HCT116 (cell line): Measurements from ENCODE around the gene IGLL5.

Experiments used
- CTCF ChIP-seq, 3 experiments: fragments of 200-600 bp in 1 of 3; sonication (generic) in 1 of 3; IDR thresholded peaks in 2 of 3; conservative IDR thresholded peaks in 1 of 3; 2 replicates each; pipeline ENCODE4 v1.5.1; 2012 to 2017; ENCODE audit warnings: low read depth in 2 of 3, low read length in 2 of 3, antibody characterized with exemption in 1 of 3, borderline replicate concordance in 1 of 3, control low read depth in 1 of 3, mild to moderate bottlenecking in 1 of 3, mixed read lengths in 1 of 3, mixed run types in 1 of 3, moderate library complexity in 1 of 3; ENCODE audit not compliant: insufficient read depth in 1 of 3
- EGR1 ChIP-seq: IDR thresholded peaks from 2 replicates; pipeline ENCODE4 v1.6.1; 2012; ENCODE audit warnings: low read depth
- EZH2 ChIP-seq: fragments of 200-600 bp; sonication (generic); IDR thresholded peaks from 2 replicates; pipeline ENCODE4 v1.6.1; 2017; ENCODE audit warnings: antibody characterized with exemption, mixed run types
- JUND ChIP-seq: IDR thresholded peaks from 2 replicates; pipeline ENCODE4 v1.6.1; 2012
- MAX ChIP-seq: IDR thresholded peaks from 2 replicates; pipeline ENCODE4 v1.6.1; 2012
- POLR2A ChIP-seq: IDR thresholded peaks from 2 replicates; pipeline ENCODE4 v1.7.0; 2011; ENCODE audit warnings: borderline replicate concordance; ENCODE audit not compliant: insufficient read depth, insufficient read length; ENCODE audit errors: extremely low read depth
- SIN3A ChIP-seq: IDR thresholded peaks from 2 replicates; pipeline ENCODE4 v1.6.1; 2012; ENCODE audit warnings: low read depth
- TCF7L2 ChIP-seq: IDR thresholded peaks from 2 replicates; pipeline ENCODE4 v1.7.0; 2011; ENCODE audit warnings: borderline replicate concordance, inconsistent platforms; ENCODE audit not compliant: insufficient read depth, insufficient read length; ENCODE audit errors: extremely low read depth
- ZFX ChIP-seq: fragments of 450-650 bp; IDR thresholded peaks from 2 replicates; pipeline ENCODE4 v1.6.1; 2017
- ZNF274 ChIP-seq: fragments of 200-500 bp; sonication (Bioruptor generic); IDR thresholded peaks from 2 replicates; pipeline ENCODE4 v1.6.1; 2014; ENCODE audit warnings: mild to moderate bottlenecking, low read depth, low read length, inconsistent platforms

GRCh38 chr22:22894740-22895731 lies 7.4 kb downstream of the IGLL5 start:
- TF ChIP-seq CTCF (IDR thresholded peaks at IDR 0.05 in 2 of 3, conservative IDR thresholded peaks at IDR 0.05 in 1 of 3; ENCODE audit: borderline replicate concordance in 1 of 3, insufficient read depth in 1 of 3, low read depth in 2 of 3, low read length in 2 of 3) (no peak), EZH2 (no peak), SIN3A (no peak), POLR2A (no peak), ZFX (no peak), ZNF274 (no peak), MAX (no peak), TCF7L2 (no peak), EGR1 (no peak), JUND (no peak)
